ENCODE results near the gene MYZAP.

GRCh38 chr15:57559875-57560274 lies 31.8 kb upstream of the MYZAP start:
- no peak for TF ChIP-seq POLR2AphosphoS5 (IDR thresholded peaks at IDR 0.05; ENCODE audit: low read depth, low read length)
- TF ChIP-seq REST (IDR thresholded peaks at IDR 0.05; ENCODE audit: insufficient read depth in 1 of 2, low read depth in 2 of 2, low read length in 2 of 2), result no peak
- no peak for TF ChIP-seq TAF1 (IDR thresholded peaks at IDR 0.05; ENCODE audit: borderline replicate concordance, insufficient read depth, low read length)
